Endodermal cell (in vitro differentiated cells): Measurements from ENCODE around the gene GRIA4. TPM values are rescaled to one million over a fixed set of nuclear protein-coding genes. Genes with fewer than 3 reads are reported as not detected.

Experiments used
- DNase-seq: peaks from one replicate; pipeline ENCODE4 v3.0.0-alpha.2; 2017
- H3K27ac ChIP-seq: 2 replicates; pipeline ENCODE4 v1.5.1; 2013; ENCODE audit warnings: mild to moderate bottlenecking, low read depth, low read length, moderate library complexity
- H3K27me3 ChIP-seq: 2 replicates; pipeline ENCODE4 v1.6.1; 2013; ENCODE audit warnings: mild to moderate bottlenecking, low read length, moderate library complexity; ENCODE audit not compliant: insufficient read depth, control insufficient read depth, poor library complexity, severe bottlenecking
- H3K36me3 ChIP-seq: 2 replicates; pipeline ENCODE4 v1.7.0; 2013; ENCODE audit warnings: mild to moderate bottlenecking, low read length, moderate library complexity; ENCODE audit not compliant: control insufficient read depth, insufficient read depth
- H3K4me1 ChIP-seq: one replicate; pipeline ENCODE4 v1.7.0; 2013; ENCODE audit warnings: low read length; ENCODE audit not compliant: control insufficient read depth, insufficient read depth
- H3K4me3 ChIP-seq: 2 replicates; pipeline ENCODE4 v1.5.1; 2013; ENCODE audit warnings: mild to moderate bottlenecking, low read length, moderate library complexity
- H3K9ac ChIP-seq: 2 replicates; pipeline ENCODE4 v1.6.1; 2013; ENCODE audit warnings: mild to moderate bottlenecking, low read length, moderate library complexity; ENCODE audit not compliant: poor library complexity, severe bottlenecking; ENCODE audit errors: extremely low read depth
- H3K9me3 ChIP-seq: 2 replicates; pipeline ENCODE4 v1.6.1; 2013; ENCODE audit warnings: mild to moderate bottlenecking, low read length, moderate library complexity; ENCODE audit not compliant: control insufficient read depth
- H3K27ac Mint-ChIP-seq: 2 replicates; pipeline ENCODE4 v1.8.0; 2020; ENCODE audit warnings: mixed read lengths
- H3K27me3 Mint-ChIP-seq: 2 replicates; pipeline ENCODE4 v1.8.0; 2021; ENCODE audit warnings: mild to moderate bottlenecking, mixed read lengths; ENCODE audit not compliant: insufficient read depth
- H3K36me3 Mint-ChIP-seq: 2 replicates; pipeline ENCODE4 v1.8.0; 2020; ENCODE audit warnings: low read depth, mixed read lengths
- H3K4me1 Mint-ChIP-seq: 2 replicates; pipeline ENCODE4 v1.8.0; 2020; ENCODE audit warnings: mixed read lengths
- H3K4me3 Mint-ChIP-seq: 2 replicates; pipeline ENCODE4 v1.8.0; 2020; ENCODE audit warnings: mild to moderate bottlenecking, moderate library complexity, mixed read lengths
- H3K9me3 Mint-ChIP-seq: 2 replicates; pipeline ENCODE4 v1.8.0; 2020; ENCODE audit warnings: mild to moderate bottlenecking, mixed read lengths
- WGBS, 2 experiments: methylation state at CpG; one replicate each; pipeline versions ENCODE4 v1.1.5 to v1.1.7; 2013; ENCODE audit warnings: missing lambda C conversion rate in 2 of 2, mixed read lengths in 1 of 2; ENCODE audit not compliant: insufficient coverage in 1 of 2, insufficient read length in 1 of 2; 5-methylcytosine and 5-hydroxymethylcytosine counted together
- total RNA-seq, 2 donors: library from RNA; stranded (reverse); fragmentation: NEBNext Ultra II Directional in 1 of 2; extraction: Animal tissue kit (Norgen Biotek cat#: 25700) in 1 of 2; gene quantifications; 2 replicates in 1 of 2; 3 replicates in 1 of 2; pipeline ENCODE4 v1.2.1, GENCODE V29; 2021
- TF ChIP-seq, protein P1 (sequence below): fragments of 200-600 bp; sonication (generic); conservative IDR thresholded peaks from 2 replicates; pipeline ENCODE4 v1.5.0; 2021; ENCODE audit warnings: antibody characterized with exemption, mild to moderate bottlenecking

GRIA4 gene
- total RNA-seq, 2 donors from 2014 or later = 0.18 to 0.37 TPM

DNA sequence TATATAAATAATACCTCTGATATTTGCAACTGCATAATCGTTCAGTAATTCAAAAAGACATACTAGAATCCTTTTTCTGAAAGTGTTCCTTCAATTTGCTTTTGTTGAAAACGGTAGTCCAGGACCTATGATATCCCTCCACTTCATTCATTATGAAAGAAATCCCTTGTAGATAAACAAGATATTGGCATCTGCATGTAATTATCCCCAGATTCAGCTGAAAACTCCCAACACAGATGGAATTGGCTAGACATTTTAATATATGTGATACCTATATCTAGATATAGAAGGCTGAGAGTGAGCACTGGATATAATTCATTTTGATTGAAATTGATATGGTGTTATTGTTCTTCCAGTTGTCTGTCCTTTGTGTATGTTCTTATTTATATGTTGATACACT is 302.8 kb downstream of the GRIA4 start:
- H3K36me3 ChIP-seq = no peaks in the 10 kb centered on the region
- WGBS, 2 experiments = 75 to 82% methylated on average over 1 to 2 of the region's 2 CpGs
- H3K4me1 ChIP-seq = peaks cover 6% of the 10 kb centered on the region
- DNase-seq = no peak
- no peak overlapping the region for H3K27ac Mint-ChIP-seq
- H3K4me1 Mint-ChIP-seq = peaks cover 12% of the 10 kb centered on the region
- TF ChIP-seq, protein P1, sequence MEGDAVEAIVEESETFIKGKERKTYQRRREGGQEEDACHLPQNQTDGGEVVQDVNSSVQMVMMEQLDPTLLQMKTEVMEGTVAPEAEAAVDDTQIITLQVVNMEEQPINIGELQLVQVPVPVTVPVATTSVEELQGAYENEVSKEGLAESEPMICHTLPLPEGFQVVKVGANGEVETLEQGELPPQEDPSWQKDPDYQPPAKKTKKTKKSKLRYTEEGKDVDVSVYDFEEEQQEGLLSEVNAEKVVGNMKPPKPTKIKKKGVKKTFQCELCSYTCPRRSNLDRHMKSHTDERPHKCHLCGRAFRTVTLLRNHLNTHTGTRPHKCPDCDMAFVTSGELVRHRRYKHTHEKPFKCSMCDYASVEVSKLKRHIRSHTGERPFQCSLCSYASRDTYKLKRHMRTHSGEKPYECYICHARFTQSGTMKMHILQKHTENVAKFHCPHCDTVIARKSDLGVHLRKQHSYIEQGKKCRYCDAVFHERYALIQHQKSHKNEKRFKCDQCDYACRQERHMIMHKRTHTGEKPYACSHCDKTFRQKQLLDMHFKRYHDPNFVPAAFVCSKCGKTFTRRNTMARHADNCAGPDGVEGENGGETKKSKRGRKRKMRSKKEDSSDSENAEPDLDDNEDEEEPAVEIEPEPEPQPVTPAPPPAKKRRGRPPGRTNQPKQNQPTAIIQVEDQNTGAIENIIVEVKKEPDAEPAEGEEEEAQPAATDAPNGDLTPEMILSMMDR = no peak
- H3K9me3 Mint-ChIP-seq = no peaks in the 10 kb centered on the region
- H3K36me3 Mint-ChIP-seq = no peaks in the 10 kb centered on the region
- no peaks in the 10 kb centered on the region for H3K9me3 ChIP-seq
- H3K9ac ChIP-seq = no peak overlapping the region
- no peaks in the 10 kb centered on the region for H3K27me3 Mint-ChIP-seq
- no peaks in the 10 kb centered on the region for H3K27me3 ChIP-seq
- no peak overlapping the region for H3K27ac ChIP-seq
- H3K4me3 ChIP-seq = no peak overlapping the region
- no peak overlapping the region for H3K4me3 Mint-ChIP-seq

DNA sequence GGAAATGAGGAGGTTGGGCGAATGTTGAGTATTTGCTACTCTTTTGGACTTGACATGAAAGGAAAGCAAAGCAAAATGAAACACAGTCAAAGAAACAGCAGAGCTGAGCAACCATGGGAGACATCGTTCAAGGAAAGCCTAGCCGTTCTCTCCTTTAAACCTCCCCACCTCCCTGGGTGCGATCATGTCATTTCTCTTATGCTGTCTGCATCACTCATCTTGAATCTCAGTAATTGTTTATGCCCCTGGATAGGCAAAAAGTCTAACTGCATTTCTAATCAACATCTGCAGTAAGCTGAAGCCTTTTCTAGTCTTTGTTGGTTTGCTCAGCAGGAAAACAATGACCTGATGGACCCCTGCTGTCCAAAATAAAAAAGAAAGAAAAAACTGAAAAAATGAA is 305.1 kb downstream of the GRIA4 start:
- Mint-ChIP-seq H3K4me3 (peak overlapping the region; percentile 9), H3K36me3 (no peaks in the 10 kb centered on the region), H3K27ac (peak overlapping the region; percentile 85), H3K9me3 (no peaks in the 10 kb centered on the region), H3K4me1 (peaks cover 12% of the 10 kb centered on the region), H3K27me3 (no peaks in the 10 kb centered on the region)
- peak overlapping the region; percentile 61 for H3K4me3 ChIP-seq
- TF ChIP-seq, protein P1 = no peak
- WGBS, 2 experiments = 34 to 37% methylated on average over 4 of the region's 4 CpGs
- H3K9ac ChIP-seq = no peak overlapping the region
- H3K36me3 ChIP-seq = no peaks in the 10 kb centered on the region
- no peaks in the 10 kb centered on the region for H3K27me3 ChIP-seq
- peaks cover 6% of the 10 kb centered on the region for H3K4me1 ChIP-seq
- peak overlapping the region; percentile 52 for H3K27ac ChIP-seq
- peak; percentile 56 for DNase-seq
- no peaks in the 10 kb centered on the region for H3K9me3 ChIP-seq

DNA sequence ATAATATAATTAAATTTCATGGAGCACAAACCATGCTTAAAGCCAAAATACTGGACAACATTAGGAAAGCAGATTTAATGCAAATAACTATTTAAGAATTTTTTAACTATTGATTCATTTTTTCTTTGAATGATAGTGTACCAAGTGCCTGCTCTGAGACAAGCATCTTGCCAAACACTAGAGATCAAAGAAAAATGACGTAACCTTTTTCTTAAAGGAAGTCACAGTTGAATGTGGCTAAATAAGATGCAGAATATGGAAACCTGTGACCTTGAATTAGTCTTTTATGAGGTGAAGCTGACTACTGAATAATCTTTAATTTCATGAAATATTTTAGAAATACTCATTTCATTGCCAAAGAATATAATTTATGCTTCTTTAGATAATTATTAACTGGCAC is 308.2 kb downstream of the GRIA4 start:
- Mint-ChIP-seq H3K27me3 (no peaks in the 10 kb centered on the region), H3K4me1 (peaks cover 12% of the 10 kb centered on the region), H3K4me3 (no peak overlapping the region), H3K36me3 (no peaks in the 10 kb centered on the region), H3K27ac (no peak overlapping the region), H3K9me3 (no peaks in the 10 kb centered on the region)
- Histone ChIP-seq H3K4me3 (no peak overlapping the region), H3K27ac (no peak overlapping the region), H3K27me3 (no peaks in the 10 kb centered on the region), H3K36me3 (no peaks in the 10 kb centered on the region), H3K4me1 (peaks cover 6% of the 10 kb centered on the region), H3K9me3 (no peaks in the 10 kb centered on the region), H3K9ac (no peak overlapping the region)
- TF ChIP-seq, protein P1 = no peak
- 94 to 100% methylated on average over 1 of the region's 1 CpG for WGBS, 2 experiments
- DNase-seq = no peak
